DMS153 treated with DMSO at 0.1 percent for 48 hours (cell line): Measurements from ENCODE around the gene LDLRAD4.
"Not testable (repeated sequence)": the region's sequence is repeated elsewhere in the genome, so short reads cannot be mapped to it uniquely, and the experiment has no call there.

Experiments used
- DNase-seq: peaks from one replicate; lab custom pipeline; 2025; ENCODE audit not compliant: unreplicated experiment; lab: John Stamatoyannopoulos, UW

LDLRAD4 gene

DNA sequence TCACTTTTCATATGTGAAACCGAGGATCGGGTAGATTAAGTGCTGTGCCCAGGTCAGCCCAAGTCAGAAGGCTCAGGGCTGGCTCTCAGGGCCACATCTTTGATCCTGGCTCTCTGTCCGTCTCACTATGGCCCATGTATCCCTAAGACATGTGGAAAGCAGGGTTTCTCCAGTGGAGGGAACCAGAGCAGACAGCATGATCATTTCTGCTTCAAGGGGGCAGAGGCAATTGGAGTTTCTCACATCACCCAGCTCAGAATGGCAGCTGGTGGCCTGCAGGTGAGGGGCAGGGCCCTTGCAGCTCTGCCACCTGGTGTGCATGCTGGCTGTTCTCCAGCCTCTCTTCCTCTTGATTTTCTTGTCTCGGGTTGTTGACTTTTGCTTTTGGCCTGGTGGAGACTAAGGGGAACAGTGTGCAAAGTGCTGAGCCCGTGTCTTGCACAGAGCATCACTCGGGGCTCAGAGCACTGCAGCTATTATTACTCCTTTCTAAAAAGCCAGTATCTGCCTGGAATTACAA lies 27.0 kb downstream of the LDLRAD4 start:
- DNase-seq, result no peak

DNA sequence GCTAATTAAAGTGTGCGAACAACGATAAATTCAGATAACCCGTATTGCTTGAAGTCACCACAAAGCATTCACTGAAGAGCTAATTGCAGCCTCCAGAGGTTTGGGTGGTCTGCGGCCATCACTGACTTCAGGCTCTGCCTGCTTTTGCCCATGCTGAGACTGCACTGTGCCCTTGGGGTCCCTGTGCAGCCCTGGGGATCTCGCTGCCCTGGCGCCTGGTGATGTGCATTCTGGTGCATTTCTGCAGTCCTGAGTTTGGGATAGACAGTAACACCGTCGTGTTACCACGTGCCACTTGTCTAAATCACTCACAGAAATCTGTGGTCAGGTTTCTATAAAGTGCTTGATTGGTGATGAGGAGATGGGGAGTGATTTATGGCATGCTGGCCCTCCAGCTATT lies 27.6 kb downstream of the LDLRAD4 start:
- no peak for DNase-seq

DNA sequence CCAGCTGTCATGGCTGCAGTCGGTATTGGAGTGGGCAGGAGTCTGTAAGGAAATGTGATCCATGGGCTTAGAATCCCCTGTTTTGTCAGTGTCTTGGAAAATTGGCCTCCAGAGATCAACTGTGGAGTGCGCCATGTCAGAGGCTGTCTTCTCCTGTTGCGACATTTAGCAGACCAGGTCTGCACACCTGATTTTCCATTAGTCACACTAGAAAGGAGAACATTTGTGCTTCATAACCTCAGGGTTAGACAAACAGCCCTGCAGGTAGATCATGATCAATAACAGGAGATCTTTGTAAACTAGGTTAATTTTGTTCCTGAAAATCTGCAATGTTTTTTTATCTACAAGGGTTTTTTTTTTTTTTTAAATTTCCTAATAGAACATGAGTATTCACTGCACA lies 28.0 kb downstream of the LDLRAD4 start:
- no peak for DNase-seq

DNA sequence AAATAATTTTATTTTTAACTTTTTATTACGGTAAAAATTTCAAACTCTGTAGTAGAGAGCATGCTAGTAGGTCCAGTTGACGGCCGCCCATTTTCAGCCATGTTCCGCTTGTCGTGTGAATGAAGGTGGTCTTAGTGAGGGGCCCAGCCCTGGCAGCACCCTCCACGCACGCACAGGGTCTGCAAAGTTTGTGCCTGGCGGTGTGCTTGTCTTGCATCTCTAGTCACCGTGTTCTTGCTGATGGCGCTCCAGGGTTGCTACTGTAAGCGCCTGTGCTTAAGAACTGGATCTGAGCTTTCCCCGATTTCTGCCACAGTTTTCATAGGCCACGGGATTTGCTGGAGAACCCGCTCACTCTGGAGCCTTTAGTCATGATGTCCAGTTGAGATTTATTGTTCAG lies 28.9 kb downstream of the LDLRAD4 start:
- no peak for DNase-seq

DNA sequence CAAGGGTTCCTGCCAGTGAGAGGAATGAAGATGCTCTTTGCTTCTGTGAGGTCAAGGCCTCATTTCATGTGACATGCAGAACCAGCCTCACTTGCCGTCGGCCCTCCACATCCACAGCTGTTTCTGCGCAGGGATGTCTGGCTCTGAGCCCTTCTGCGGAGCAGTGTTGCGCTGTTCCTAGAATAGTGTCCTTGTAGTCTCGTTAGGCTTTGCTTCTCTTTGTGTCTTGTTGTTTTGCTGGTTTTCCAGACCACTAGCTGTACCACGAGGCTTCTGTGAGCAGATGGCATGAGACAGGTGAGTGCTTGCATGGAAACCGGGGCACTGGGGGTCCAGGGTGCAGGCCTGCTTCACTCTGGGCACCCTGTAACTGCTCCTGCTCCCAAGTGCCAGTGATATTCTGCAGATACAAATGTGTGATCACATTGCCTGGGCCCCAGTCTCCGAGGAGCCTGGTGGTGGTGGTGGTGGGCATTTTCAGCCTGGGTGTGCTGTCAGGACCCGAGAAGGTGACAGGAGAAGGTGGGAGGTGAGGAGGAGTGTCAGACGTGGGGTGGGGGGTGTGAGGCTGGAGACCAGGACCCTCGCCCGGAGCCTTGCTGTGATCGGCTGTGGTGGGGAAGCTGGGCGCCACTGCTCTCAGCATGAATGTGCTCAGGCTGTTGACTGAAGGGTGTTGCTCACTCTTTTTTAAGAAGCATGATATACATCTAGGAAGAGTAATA lies 34.3 kb downstream of the LDLRAD4 start:
- DNase-seq, result no peak

DNA sequence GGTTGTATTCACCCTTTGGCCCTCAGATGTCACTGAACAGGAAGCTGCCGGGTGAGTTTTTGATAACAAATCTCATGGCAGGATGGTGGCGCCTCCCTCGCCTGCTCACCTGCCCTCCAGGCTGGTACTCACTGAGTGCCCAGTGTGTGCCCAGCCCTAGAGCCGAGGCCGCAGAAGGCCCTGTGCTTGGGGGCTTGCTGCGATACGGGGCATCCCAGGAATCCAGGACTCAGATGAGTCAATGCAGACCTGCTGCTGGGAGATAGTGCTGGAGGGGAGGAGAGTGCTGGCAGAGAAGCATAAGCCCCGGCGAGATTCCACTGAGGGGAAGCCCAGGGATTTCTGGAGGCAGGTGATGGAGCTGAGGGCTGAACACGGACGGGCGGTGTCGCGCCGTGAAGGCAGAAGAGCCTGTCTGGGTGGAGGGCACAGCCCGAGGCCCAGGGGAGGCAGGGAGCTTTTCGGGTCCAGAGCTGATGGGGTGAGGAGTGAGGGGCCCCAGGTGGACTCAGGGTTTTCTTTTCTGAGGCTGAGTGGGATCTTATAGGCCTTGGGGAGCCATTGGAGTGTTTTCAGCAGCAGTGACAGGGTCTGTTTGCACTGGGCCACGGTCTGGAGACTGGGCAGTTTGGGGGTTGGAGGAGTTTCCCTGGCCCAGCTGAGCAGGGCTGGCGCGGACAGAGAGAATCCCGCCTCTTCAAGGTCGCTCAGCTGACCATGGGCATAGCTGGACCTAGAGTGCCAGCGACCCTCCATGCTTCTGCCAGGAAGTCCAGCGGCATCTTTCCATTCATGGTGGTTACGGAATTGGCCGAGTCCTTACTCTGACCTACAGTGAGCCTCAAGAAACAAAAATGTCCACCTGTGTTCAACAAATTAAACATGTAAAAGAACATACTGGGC lies 35.5 kb downstream of the LDLRAD4 start:
- no peak for DNase-seq

DNA sequence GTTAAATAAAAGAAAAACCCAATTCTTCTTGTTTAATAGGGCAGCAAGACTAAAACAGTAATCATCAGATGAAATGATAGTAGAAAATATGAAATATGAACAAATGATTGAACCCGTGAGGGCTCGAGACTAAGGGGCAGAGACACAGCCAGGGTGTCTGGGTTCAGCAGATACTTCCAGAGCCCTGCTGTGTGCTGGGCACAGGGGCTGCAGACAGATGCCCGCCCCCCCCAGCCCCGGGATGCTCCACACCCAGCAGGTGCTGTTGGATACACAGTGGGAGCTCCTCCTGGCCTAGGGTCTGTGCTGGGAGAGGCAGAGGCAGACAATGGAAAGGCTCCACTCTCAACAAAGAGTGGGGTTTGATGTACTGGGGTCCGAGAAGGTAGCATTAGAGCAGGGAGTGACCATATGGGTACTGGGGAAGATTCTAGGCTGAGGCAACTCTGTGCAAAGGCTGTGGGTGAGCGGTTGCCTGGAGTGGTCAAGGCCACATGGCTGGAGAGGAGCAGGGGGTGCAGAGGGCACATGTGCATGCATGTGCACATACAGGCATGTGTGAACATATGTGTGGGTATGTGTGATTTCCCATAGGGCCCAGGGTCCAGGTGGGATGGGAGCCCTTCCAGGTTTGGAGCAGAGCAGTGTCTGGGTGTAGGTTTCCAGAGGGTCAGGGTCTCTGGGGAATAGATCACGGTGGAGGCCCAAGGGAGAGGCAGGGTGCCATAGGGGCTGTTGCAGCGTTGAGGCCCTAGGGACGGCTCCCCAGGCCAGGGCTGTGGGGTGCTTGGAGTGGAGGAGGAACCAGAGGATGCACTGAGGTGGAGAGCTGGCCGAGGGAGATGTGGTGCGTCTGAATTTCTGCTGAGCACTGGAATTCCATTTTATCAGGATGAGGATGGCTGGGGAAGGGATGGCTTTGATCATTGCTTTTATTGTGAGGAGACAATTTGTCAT lies 36.7 kb downstream of the LDLRAD4 start:
- DNase-seq, result no peak

DNA sequence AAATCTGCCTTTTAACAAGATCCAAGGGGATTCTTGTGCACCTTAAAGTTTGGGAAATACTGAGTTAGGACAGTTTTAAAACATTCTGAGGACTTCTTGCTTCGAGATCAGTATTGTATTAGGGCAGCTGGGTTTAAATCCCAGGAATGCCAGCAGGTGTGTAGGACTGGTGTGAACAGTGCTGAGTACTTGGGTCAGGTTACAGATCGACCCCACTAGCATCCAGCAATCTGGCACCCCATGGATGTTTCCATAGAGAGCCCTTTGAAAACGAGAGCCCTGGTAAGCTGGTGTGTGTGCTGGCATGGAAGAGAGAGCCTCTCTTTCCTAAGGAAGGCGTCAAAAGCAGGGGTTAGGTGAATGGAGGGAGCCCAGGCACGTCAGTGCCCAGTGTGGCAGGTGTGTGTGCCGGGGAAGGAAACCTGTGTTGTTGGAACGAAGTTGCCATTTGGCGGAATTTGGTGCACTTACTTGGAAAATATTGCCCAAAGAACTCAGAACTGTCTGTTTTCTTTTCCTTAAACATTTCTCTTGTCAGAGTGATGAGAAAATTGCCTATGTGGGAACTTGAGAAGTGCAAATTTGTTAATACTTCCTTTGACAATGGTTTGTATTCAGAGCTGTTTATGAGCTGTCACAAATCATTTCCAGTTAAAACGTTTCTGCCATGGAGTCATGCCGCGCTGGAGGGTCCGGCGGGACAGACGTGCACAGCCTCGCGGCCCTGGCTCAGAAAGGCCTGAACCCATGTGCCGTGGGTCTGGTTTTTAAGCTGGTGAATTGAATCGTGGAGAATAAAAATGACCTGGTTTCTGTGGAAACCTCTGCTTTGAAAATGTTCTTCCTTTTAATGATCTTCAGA lies 38.1 kb downstream of the LDLRAD4 start:
- DNase-seq, result no peak

DNA sequence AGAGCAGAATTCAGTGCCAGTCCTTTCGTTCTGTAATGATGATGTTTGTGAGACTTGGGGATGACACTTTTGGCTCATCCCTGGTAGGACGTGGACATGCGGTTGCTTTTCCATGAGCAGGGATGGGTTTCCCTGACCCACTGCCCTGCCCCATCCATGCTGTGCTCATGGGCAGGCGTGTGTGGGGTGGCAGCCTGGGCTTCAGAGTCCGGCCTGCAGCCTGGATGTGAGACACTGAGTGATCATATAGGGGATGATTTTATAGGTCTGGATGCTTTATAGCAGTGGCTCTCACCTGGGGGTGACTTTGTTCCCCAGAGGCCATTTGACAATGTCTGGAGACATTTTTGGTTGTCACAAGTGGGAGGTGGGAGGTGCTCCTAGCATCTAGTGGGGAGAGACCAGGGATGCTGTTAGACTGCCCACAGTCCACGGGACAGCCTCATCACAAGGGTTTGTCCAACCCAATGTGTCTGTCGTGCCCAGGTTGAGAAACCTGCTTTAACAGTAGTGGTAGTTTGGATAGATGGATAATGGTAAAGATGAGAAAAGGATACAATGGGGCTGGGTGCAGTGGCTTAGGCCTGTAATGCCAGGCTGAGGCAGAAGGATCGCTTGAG lies 38.9 kb downstream of the LDLRAD4 start:
- DNase-seq, result no peak

DNA sequence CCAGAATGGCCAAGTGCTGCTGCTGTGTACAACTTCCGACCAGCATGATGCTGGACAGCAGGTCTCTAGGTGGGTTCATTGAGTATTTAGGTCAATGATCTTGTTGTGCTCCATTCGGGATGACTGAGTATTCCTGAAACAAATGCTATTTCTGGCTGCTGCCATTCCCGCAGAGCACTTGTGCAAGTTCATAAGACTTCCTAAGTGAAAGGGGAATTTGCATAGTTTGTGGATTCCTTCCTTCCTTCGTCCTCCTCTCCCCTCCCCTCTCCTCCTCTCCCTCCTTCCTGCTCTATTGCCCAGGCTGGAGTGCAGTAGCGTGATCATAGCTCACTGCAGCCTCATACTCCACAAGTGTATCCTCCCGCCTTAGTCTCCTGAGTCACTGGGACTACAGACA lies 40.4 kb downstream of the LDLRAD4 start:
- no peak for DNase-seq

DNA sequence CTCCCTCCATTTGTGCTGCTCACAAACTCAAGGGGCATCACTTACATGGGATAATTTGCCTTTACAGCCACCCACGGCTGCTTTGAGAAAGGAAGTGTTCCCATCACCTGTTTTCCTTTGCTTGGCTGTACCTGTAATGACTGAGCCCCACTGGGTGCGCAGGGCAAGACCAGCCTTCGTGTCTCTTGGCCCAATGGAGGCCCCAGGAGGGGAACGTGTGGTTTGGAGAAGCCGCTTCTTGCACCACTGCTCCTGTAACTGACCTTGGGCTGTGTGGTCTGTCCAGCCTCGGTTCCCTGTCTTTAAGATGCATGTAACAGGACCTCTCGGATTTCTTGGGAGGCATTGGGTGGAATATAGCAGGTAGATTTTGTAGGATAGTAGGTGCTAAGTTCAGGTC lies 41.1 kb downstream of the LDLRAD4 start:
- DNase-seq, result no peak

DNA sequence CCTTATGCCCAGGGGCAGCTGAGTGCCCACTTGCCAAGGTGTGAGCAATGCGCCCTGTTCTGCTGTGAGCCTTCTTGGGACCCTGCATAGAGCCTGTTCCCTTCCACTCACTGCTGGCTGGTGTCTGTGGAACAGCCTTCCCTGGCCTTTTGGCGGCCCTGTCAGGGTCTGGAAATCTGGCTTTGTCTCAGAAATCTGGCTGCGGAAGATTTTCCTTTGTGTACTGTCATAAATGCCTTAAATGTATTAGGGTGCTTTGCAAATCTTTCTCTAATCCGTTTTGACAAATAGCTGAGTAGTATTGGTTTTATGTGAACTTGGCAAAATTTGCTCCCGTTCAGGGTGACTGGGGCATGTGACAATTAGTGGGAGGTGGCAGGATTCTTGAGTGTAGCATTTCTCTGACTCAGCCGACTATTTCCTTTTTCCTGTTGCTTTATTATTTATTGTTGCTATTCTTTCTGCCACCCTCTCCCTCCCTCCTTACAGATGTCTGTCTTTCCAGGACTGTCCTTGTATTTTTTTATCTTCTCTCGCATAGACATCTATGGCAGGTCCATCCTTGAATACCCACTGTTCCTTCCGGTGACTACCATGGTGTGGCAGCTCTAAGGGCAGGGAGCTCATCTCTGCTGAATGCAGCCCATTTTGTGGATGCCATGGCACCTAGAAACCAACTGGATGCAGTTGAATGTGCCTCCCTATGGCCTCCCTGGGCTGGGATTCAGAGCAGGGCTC lies 41.8 kb downstream of the LDLRAD4 start:
- DNase-seq, result no peak

DNA sequence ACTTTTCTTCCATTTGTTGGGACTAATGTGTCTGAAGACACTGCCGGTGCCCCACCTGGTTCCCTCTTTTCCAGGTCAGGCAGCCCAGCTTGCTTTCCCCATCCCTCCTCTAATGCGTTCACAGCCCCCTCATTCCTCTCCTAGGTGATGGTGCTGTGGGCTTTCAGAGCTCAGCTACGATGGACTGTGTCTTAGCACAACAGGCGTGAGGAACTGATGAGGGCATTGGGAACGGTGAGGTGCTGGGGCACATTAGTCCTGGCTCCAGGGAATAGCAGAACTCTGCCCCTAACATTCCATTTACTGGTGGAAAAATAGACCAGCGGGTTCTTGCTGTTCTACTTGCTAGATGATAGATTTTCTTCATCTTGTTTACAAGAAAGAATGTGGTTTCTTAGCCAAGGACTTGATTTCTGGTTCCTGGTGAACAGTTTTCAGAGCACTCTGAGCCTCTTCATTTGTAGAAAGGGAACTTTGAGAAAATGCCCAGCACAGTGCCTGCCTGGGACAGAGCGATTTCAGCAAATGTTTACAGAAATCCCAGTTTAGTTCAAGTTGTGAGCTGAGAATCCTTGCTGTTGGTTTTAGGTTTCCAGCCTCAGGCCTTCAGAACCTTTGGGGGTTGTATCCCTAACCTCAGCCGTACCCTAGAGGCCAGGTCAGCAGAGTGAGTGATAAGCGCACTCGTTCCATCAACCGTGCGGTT lies 42.5 kb downstream of the LDLRAD4 start:
- no peak for DNase-seq

DNA sequence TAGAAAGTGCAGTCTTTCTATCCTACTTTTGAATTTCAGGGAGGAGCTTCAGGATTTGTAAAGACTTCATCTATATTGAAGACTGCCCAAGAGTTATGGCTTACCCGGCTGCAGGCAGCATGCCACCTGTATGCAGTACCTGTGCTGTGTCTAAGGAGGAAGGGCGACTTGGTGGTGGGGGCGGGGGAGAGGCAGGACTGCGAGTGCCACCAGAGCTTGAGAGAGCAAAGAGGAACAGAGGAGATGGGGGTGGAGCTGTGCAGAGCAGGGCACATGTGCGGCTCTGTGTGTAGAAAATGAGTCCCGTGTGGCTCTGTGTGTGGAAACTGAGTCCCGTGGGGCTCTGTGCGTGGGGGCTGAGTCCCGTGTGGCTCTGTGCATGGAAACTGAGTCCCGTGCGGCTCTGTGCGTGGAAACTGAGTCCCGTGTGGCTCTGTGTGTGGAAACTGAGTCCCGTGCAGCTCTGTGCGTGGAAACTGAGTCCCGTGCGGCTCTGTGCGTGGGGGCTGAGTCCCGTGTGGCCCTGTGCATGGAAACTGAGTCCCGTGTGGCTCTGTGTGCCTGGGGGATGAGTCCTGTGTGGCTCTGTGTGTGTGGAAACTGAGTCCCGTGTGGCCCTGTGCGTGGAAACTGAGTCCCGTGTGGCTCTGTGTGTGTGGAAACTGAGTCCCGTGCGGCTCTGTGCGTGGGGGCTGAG lies 43.2 kb downstream of the LDLRAD4 start:
- no peak for DNase-seq

DNA sequence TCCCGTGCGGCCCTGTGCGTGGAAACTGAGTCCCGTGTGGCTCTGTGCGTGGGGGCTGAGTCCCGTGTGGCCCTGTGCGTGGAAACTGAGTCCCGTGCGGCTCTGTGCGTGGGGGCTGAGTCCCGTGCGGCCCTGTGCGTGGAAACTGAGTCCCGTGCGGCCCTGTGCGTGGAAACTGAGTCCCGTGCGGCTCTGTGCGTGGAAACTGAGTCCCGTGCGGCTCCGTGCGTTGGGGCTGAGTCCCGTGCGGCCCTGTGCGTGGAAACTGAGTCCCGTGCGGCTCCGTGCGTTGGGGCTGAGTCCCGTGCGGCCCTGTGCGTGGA lies 43.8 kb downstream of the LDLRAD4 start:
- not testable (repeated sequence) for DNase-seq

DNA sequence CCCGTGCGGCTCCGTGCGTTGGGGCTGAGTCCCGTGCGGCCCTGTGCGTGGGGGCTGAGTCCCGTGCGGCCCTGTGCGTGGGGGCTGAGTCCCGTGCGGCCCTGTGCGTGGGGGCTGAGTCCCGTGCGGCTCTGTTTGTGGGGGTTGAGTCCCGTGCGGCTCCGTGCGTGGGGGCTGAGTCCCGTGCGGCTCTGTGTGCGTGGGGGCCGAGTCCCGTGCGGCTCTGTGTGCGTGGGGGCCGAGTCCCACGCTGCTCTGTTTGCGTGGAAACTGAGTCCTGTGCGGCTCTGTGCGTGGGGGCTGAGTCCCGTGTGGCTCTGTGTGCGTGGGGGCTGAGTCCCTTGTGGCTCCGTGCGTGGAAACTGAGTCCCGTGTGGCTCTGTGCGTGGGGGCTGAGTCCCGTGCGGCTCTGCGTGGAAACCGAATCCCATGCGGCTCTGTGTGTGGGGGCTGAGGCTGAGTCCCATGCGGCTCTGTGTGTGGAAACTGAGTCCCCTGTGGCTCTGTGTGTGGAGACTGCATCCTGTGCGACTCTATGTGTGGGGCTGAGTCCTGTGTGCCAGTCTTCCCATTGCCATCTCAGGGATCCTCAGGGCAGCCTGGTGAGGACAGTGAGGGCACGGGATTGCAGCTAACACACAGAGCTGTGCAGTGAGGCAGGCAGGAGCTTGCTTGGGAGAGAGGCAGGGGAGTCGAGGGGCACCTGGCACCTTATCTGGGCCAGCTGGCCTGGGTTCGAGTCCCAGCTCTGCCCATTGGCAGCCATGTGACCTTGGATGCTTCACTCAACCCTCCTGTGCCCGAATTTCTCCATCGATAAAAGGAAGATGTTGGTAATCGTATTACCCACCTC lies 44.5 kb downstream of the LDLRAD4 start:
- no peak for DNase-seq
